Measurements from ENCODE around the gene DCHS1. TPM values are rescaled to one million over a fixed set of nuclear protein-coding genes. Genes with fewer than 3 reads are reported as not detected.

Gene DCHS1
- total and polyA plus RNA-seq, 9 of the 15 experiments (the other 6 are each of a cell fraction or from before 2014, with no cell fraction given), result 0.04 to 0.49 (median 0.14) TPM; not detected in 2

DNA sequence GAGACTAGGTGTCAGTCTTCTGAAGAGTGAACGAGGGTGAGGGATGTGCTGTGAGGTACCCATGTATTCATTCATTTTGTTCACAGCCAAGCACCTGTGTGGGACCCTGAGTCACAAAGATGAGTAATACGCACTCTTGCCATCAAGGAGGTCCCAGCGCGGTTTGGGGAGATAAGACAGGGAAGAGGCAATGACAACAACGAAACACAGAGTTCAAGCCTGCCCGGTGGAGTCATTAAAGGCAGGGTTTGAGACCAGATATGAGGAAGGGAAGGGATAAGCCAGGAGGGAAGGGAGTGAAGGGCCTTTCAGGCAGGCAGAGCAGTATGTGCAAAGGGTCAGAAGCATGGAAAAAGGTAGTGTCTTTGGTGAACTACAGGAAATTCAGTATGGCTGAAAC, 4.6 kb downstream of the DCHS1 start (continued):
- TF ChIP-seq, protein P1, sequence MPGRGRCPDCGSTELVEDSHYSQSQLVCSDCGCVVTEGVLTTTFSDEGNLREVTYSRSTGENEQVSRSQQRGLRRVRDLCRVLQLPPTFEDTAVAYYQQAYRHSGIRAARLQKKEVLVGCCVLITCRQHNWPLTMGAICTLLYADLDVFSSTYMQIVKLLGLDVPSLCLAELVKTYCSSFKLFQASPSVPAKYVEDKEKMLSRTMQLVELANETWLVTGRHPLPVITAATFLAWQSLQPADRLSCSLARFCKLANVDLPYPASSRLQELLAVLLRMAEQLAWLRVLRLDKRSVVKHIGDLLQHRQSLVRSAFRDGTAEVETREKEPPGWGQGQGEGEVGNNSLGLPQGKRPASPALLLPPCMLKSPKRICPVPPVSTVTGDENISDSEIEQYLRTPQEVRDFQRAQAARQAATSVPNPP (IDR thresholded peaks at IDR 0.05; ENCODE audit: borderline replicate concordance, insufficient read depth, insufficient read length), result no peak
- TF ChIP-seq L3MBTL2 (IDR thresholded peaks at IDR 0.05) (no peak), ZNF174 (CRISPR knock-in tag; IDR thresholded peaks at IDR 0.05) (no peak), HNRNPL (IDR thresholded peaks at IDR 0.05; ENCODE audit: low read depth, low read length) (no peak), BRD4 (IDR thresholded peaks at IDR 0.05) (no peak), BRF1 (IDR thresholded peaks at IDR 0.05; ENCODE audit: borderline replicate concordance, extremely low read depth, insufficient read length) (no peak), KDM1A (IDR thresholded peaks at IDR 0.05) (peak; percentile 46 to 53; a peak in 1 of 4 replicates), ZNF224 (CRISPR knock-in tag; IDR thresholded peaks at IDR 0.05) (no peak), KHSRP (IDR thresholded peaks at IDR 0.05) (no peak), ZNF212 (CRISPR knock-in tag; IDR thresholded peaks at IDR 0.05) (no peak), ZNF76 (CRISPR knock-in tag; IDR thresholded peaks at IDR 0.05; ENCODE audit: borderline replicate concordance) (no peak), GATAD2B (IDR thresholded peaks at IDR 0.05; ENCODE audit: borderline replicate concordance) (no peak), ZNF23 (CRISPR knock-in tag; IDR thresholded peaks at IDR 0.05) (no peak), STAG1 (CRISPR knock-in tag; IDR thresholded peaks at IDR 0.05; ENCODE audit: borderline replicate concordance) (no peak), ZNF830 (CRISPR knock-in tag; IDR thresholded peaks at IDR 0.05) (no peak), TEAD4 (IDR thresholded peaks at IDR 0.05; ENCODE audit: low read length) (peak; percentile 69), TEAD4 (CRISPR knock-in tag; IDR thresholded peaks at IDR 0.05; ENCODE audit: borderline replicate concordance) (no peak), ETV6 (IDR thresholded peaks at IDR 0.05; ENCODE audit: borderline replicate concordance in 1 of 2, low read depth in 2 of 2, low read length in 1 of 2) (no peak), ETV6 (CRISPR knock-in tag; IDR thresholded peaks at IDR 0.05; ENCODE audit: borderline replicate concordance) (no peak), CEBPB (tag; IDR thresholded peaks at IDR 0.05) (no peak), KDM5B (IDR thresholded peaks at IDR 0.05; ENCODE audit: insufficient replicate concordance, low read depth, low read length) (no peak), GTF2F1 (IDR thresholded peaks at IDR 0.05; ENCODE audit: low read depth, low read length) (no peak), ZNF232 (CRISPR knock-in tag; IDR thresholded peaks at IDR 0.05) (no peak)
- TF ChIP-seq, protein P2, sequence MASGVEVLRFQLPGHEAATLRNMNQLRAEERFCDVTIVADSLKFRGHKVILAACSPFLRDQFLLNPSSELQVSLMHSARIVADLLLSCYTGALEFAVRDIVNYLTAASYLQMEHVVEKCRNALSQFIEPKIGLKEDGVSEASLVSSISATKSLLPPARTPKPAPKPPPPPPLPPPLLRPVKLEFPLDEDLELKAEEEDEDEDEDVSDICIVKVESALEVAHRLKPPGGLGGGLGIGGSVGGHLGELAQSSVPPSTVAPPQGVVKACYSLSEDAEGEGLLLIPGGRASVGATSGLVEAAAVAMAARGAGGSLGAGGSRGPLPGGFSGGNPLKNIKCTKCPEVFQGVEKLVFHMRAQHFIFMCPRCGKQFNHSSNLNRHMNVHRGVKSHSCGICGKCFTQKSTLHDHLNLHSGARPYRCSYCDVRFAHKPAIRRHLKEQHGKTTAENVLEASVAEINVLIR (CRISPR knock-in tag; IDR thresholded peaks at IDR 0.05), result no peak
- TF ChIP-seq, protein P3, sequence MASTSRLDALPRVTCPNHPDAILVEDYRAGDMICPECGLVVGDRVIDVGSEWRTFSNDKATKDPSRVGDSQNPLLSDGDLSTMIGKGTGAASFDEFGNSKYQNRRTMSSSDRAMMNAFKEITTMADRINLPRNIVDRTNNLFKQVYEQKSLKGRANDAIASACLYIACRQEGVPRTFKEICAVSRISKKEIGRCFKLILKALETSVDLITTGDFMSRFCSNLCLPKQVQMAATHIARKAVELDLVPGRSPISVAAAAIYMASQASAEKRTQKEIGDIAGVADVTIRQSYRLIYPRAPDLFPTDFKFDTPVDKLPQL (IDR thresholded peaks at IDR 0.05; ENCODE audit: extremely low read depth, insufficient read length), result no peak
- TF ChIP-seq, protein P4, sequence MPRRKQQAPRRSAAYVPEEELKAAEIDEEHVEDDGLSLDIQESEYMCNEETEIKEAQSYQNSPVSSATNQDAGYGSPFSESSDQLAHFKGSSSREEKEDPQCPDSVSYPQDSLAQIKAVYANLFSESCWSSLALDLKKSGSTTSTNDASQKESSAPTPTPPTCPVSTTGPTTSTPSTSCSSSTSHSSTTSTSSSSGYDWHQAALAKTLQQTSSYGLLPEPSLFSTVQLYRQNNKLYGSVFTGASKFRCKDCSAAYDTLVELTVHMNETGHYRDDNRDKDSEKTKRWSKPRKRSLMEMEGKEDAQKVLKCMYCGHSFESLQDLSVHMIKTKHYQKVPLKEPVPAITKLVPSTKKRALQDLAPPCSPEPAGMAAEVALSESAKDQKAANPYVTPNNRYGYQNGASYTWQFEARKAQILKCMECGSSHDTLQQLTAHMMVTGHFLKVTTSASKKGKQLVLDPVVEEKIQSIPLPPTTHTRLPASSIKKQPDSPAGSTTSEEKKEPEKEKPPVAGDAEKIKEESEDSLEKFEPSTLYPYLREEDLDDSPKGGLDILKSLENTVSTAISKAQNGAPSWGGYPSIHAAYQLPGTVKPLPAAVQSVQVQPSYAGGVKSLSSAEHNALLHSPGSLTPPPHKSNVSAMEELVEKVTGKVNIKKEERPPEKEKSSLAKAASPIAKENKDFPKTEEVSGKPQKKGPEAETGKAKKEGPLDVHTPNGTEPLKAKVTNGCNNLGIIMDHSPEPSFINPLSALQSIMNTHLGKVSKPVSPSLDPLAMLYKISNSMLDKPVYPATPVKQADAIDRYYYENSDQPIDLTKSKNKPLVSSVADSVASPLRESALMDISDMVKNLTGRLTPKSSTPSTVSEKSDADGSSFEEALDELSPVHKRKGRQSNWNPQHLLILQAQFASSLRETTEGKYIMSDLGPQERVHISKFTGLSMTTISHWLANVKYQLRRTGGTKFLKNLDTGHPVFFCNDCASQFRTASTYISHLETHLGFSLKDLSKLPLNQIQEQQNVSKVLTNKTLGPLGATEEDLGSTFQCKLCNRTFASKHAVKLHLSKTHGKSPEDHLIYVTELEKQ (CRISPR knock-in tag; IDR thresholded peaks at IDR 0.05), result no peak

Measured in K562 (cell line).